HG03039 (cell line): ENCODE measurements around the gene ANKMY1.
"Not testable (repeated sequence)": the region's sequence is repeated elsewhere in the genome, so short reads cannot be mapped to it uniquely, and the experiment has no call there.

ENCODE experiments used
- ATAC-seq: cut with Tn5 transposase; IDR thresholded peaks from one replicate; pipeline ENCODE4 v1.9.1; 2021; ENCODE audit warnings: mild to moderate bottlenecking, moderate library complexity; ENCODE audit not compliant: unreplicated experiment

ANKMY1 gene

GRCh38 chr2:240556553-240557100 is 1.2 kb downstream of the ANKMY1 start:
- ATAC-seq = no peak

- no peak for ATAC-seq
Measured at GRCh38 chr2:240555541-240556250, 2.1 kb downstream of the ANKMY1 start.

GRCh38 chr2:240554767-240555493 is 2.9 kb downstream of the ANKMY1 start:
- ATAC-seq = no peak

GRCh38 chr2:240553956-240554480 is 3.8 kb downstream of the ANKMY1 start:
- no peak for ATAC-seq

- no peak for ATAC-seq
Measured at GRCh38 chr2:240551811-240552210, 6.0 kb downstream of the ANKMY1 start.

- no peak for ATAC-seq
Measured at GRCh38 chr2:240551288-240551687, 6.5 kb downstream of the ANKMY1 start.

- ATAC-seq = no peak
Measured at GRCh38 chr2:240539906-240540305, 17.9 kb downstream of the ANKMY1 start.

- not testable (repeated sequence) for ATAC-seq
Measured at GRCh38 chr2:240539101-240539500, 18.7 kb downstream of the ANKMY1 start.

GRCh38 chr2:240538031-240538780 is 19.6 kb downstream of the ANKMY1 start:
- no peak for ATAC-seq

- ATAC-seq = no peak
Measured at GRCh38 chr2:240532031-240532775, 25.6 kb downstream of the ANKMY1 start.

GRCh38 chr2:240531038-240531437 is 26.8 kb downstream of the ANKMY1 start:
- no peak for ATAC-seq

GRCh38 chr2:240530181-240530580 is 27.6 kb downstream of the ANKMY1 start:
- ATAC-seq = no peak

GRCh38 chr2:240529344-240529999 is 28.3 kb downstream of the ANKMY1 start:
- no peak for ATAC-seq

- no peak for ATAC-seq
Measured at GRCh38 chr2:240528406-240529040, 29.3 kb downstream of the ANKMY1 start.

GRCh38 chr2:240527153-240527750 is 30.5 kb downstream of the ANKMY1 start:
- no peak for ATAC-seq

GRCh38 chr2:240526521-240526920 is 31.3 kb downstream of the ANKMY1 start:
- ATAC-seq = no peak

GRCh38 chr2:240525802-240526201 is 32.0 kb downstream of the ANKMY1 start:
- no peak for ATAC-seq

GRCh38 chr2:240524963-240525718 is 32.6 kb downstream of the ANKMY1 start:
- ATAC-seq = no peak
